Osteocyte (in vitro differentiated cells): ENCODE results near the gene HAX1. TPM values are rescaled to one million over a fixed set of nuclear protein-coding genes. Genes with fewer than 3 reads are reported as not detected.

ENCODE experiments used
- DNase-seq: peaks from one replicate; pipeline ENCODE4 v3.0.0; 2021; ENCODE audit warnings: mixed read lengths; ENCODE audit not compliant: unreplicated experiment; ENCODE audit errors: extremely low spot score
- H3K27ac Mint-ChIP-seq: one replicate; pipeline ENCODE4 v1.8.0; 2021; ENCODE audit warnings: mild to moderate bottlenecking, mixed read lengths; ENCODE audit not compliant: unreplicated experiment
- H3K27me3 Mint-ChIP-seq: one replicate; pipeline ENCODE4 v1.8.0; 2021; ENCODE audit warnings: mixed read lengths; ENCODE audit not compliant: unreplicated experiment
- H3K36me3 Mint-ChIP-seq: one replicate; pipeline ENCODE4 v1.8.0; 2021; ENCODE audit warnings: mixed read lengths; ENCODE audit not compliant: unreplicated experiment
- H3K4me1 Mint-ChIP-seq: one replicate; pipeline ENCODE4 v1.8.0; 2021; ENCODE audit warnings: mixed read lengths; ENCODE audit not compliant: unreplicated experiment
- H3K4me3 Mint-ChIP-seq: one replicate; pipeline ENCODE4 v1.8.0; 2021; ENCODE audit warnings: mild to moderate bottlenecking, moderate library complexity, mixed read lengths; ENCODE audit not compliant: unreplicated experiment
- H3K9me3 Mint-ChIP-seq: one replicate; pipeline ENCODE4 v1.8.0; 2021; ENCODE audit warnings: mixed read lengths; ENCODE audit not compliant: unreplicated experiment
- CTCF ChIP-seq: fragments of 200-600 bp; sonication (generic); IDR thresholded peaks from 2 replicates; pipeline ENCODE4 v1.5.0; 2021; ENCODE audit warnings: antibody characterized with exemption, mild to moderate bottlenecking, moderate library complexity
- total RNA-seq: library from RNA; stranded (reverse); gene quantifications from 2 replicates; pipeline ENCODE4 v1.2.1, GENCODE V29; 2021

HAX1 gene
- total RNA-seq, 1 donor from 2014 or later, result 99.9 TPM

- H3K4me3 Mint-ChIP-seq, result no peak overlapping the region
- peaks cover 1% of the 10 kb centered on the region for H3K4me1 Mint-ChIP-seq
- no peak overlapping the region for H3K27ac Mint-ChIP-seq
- H3K9me3 Mint-ChIP-seq, result no peaks in the 10 kb centered on the region
- H3K36me3 Mint-ChIP-seq, result peaks cover 64% of the 10 kb centered on the region
- H3K27me3 Mint-ChIP-seq, result no peaks in the 10 kb centered on the region
- no peak for TF ChIP-seq CTCF
- DNase-seq, result no peak
These were observed 35.6 kb upstream of the HAX1 start for GRCh38 chr1:154236855-154237254.

GRCh38 chr1:154237435-154237834 lies 35.0 kb upstream of the HAX1 start:
- H3K9me3 Mint-ChIP-seq, result no peaks in the 10 kb centered on the region
- TF ChIP-seq CTCF, result no peak
- H3K4me3 Mint-ChIP-seq, result no peak overlapping the region
- H3K27me3 Mint-ChIP-seq, result no peaks in the 10 kb centered on the region
- H3K4me1 Mint-ChIP-seq, result peaks cover 1% of the 10 kb centered on the region
- peaks cover 66% of the 10 kb centered on the region for H3K36me3 Mint-ChIP-seq
- DNase-seq, result no peak
- H3K27ac Mint-ChIP-seq, result no peak overlapping the region

- H3K4me1 Mint-ChIP-seq, result peaks cover 1% of the 10 kb centered on the region
- DNase-seq, result no peak
- H3K4me3 Mint-ChIP-seq, result no peak overlapping the region
- no peak overlapping the region for H3K27ac Mint-ChIP-seq
- H3K9me3 Mint-ChIP-seq, result no peaks in the 10 kb centered on the region
- no peaks in the 10 kb centered on the region for H3K27me3 Mint-ChIP-seq
- TF ChIP-seq CTCF, result no peak
- peaks cover 71% of the 10 kb centered on the region for H3K36me3 Mint-ChIP-seq
These were observed 34.4 kb upstream of the HAX1 start for GRCh38 chr1:154237880-154238506.

GRCh38 chr1:154239491-154239890 lies 32.9 kb upstream of the HAX1 start:
- Mint-ChIP-seq H3K36me3 (peaks cover 77% of the 10 kb centered on the region), H3K27ac (no peak overlapping the region), H3K9me3 (no peaks in the 10 kb centered on the region), H3K27me3 (no peaks in the 10 kb centered on the region), H3K4me3 (no peak overlapping the region), H3K4me1 (peaks cover 1% of the 10 kb centered on the region)
- TF ChIP-seq CTCF, result no peak
- no peak for DNase-seq

GRCh38 chr1:154240294-154240833 lies 32.1 kb upstream of the HAX1 start:
- no peaks in the 10 kb centered on the region for H3K9me3 Mint-ChIP-seq
- no peak overlapping the region for H3K4me3 Mint-ChIP-seq
- H3K27ac Mint-ChIP-seq, result no peak overlapping the region
- H3K4me1 Mint-ChIP-seq, result peaks cover 1% of the 10 kb centered on the region
- no peaks in the 10 kb centered on the region for H3K27me3 Mint-ChIP-seq
- peaks cover 77% of the 10 kb centered on the region for H3K36me3 Mint-ChIP-seq
- DNase-seq, result no peak
- no peak for TF ChIP-seq CTCF
